Activated CD8-positive, alpha-beta T cell treated with anti-CD3 and anti-CD28 coated beads, Interleukin-2, amount 10 ng/mL, durations not matched to agents 7 days and 5 days (primary cell): ENCODE measurements around the gene GZMB. TPM values are rescaled to one million over a fixed set of nuclear protein-coding genes. Genes with fewer than 3 reads are reported as not detected.
A peak's percentile ranks its signal among the peaks of the same experiment; 100 is the strongest.
"Not testable (repeated sequence)": the region's sequence is repeated elsewhere in the genome, so short reads cannot be mapped to it uniquely, and the experiment has no call there.

Experiments
- ATAC-seq: fragments of 150-1000 bp; cut with Tn5 transposase; one replicate; pipeline ENCODE4 v1.10.0; 2021; ENCODE audit warnings: moderate library complexity
- CTCF ChIA-PET: fragments of 350-600 bp; sonication (Branson Sonifier 250); formaldehyde crosslinking; loops from one replicate; lab custom pipeline; 2021; ENCODE audit warnings: antibody characterized with exemption; lab: Charles Lee
- POLR2A ChIA-PET: fragments of 350-600 bp; sonication (Branson Sonifier 250); formaldehyde crosslinking; loops from one replicate; lab custom pipeline; 2021; ENCODE audit warnings: antibody characterized with exemption; lab: Charles Lee
- DNase-seq: peaks from one replicate; pipeline ENCODE4 v3.0.0-alpha.2; 2020
- H3K27ac Mint-ChIP-seq: one replicate; pipeline ENCODE4 v1.8.0; 2021; ENCODE audit warnings: mild to moderate bottlenecking, mixed read lengths
- H3K27me3 Mint-ChIP-seq: one replicate; pipeline ENCODE4 v1.8.0; 2021; ENCODE audit warnings: low read depth, mixed read lengths
- H3K36me3 Mint-ChIP-seq: one replicate; pipeline ENCODE4 v1.8.0; 2021; ENCODE audit warnings: low read depth, mixed read lengths
- H3K4me1 Mint-ChIP-seq: one replicate; pipeline ENCODE4 v1.8.0; 2021; ENCODE audit warnings: low read depth, mixed read lengths
- H3K4me3 Mint-ChIP-seq: one replicate; pipeline ENCODE4 v1.8.0; 2021; ENCODE audit warnings: mild to moderate bottlenecking, mixed read lengths
- H3K9me3 Mint-ChIP-seq: one replicate; pipeline ENCODE4 v1.8.0; 2022; ENCODE audit warnings: mixed read lengths; ENCODE audit not compliant: insufficient read depth
- total RNA-seq, 2 experiments: library from RNA; stranded (reverse); gene quantifications; one replicate each; pipeline ENCODE4 v1.2.3, GENCODE V29; 2021

The GZMB gene
- total RNA-seq, 2 experiments from 2014 or later: 354 to 368 TPM

DNA sequence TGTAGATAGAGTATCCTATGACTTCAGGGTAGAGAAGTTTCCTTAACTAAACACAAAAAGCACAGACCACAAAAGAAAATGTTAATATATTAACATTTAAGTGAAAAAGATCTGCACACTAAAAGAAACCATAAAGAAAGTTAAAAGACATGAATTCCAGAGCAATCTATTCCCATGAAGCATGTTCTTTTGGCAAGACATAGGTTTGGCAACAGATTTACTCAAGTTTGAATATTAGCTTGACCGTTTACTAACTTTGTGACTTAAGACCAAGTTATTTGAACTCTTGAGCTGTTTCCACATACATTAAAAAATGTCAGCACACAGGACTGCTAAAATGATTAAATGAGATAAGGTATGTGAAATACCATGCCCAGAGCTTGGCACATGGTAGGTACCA lies 35.7 kb upstream of the GZMB start:
- no peak for ATAC-seq
- H3K27me3 Mint-ChIP-seq: no peaks in the 10 kb centered on the region
- no peak overlapping the region for H3K27ac Mint-ChIP-seq
- no peak for DNase-seq
- no peak overlapping the region for H3K4me3 Mint-ChIP-seq
- peaks cover 30% of the 10 kb centered on the region for H3K36me3 Mint-ChIP-seq
- CTCF ChIA-PET: interaction anchor here (1.2 to 4.5 kb wide), 2 partner anchors 10 to 64 kb away, joined by 3 to 29 read pairs; no protein-coding TSS in a partner anchor
- H3K9me3 Mint-ChIP-seq: peaks cover 3% of the 10 kb centered on the region
- peaks cover 88% of the 10 kb centered on the region for H3K4me1 Mint-ChIP-seq
- POLR2A ChIA-PET: interaction anchor here (0.6 kb wide), 1 partner anchor 526 kb away, joined by 3 read pairs; no protein-coding TSS in a partner anchor

DNA sequence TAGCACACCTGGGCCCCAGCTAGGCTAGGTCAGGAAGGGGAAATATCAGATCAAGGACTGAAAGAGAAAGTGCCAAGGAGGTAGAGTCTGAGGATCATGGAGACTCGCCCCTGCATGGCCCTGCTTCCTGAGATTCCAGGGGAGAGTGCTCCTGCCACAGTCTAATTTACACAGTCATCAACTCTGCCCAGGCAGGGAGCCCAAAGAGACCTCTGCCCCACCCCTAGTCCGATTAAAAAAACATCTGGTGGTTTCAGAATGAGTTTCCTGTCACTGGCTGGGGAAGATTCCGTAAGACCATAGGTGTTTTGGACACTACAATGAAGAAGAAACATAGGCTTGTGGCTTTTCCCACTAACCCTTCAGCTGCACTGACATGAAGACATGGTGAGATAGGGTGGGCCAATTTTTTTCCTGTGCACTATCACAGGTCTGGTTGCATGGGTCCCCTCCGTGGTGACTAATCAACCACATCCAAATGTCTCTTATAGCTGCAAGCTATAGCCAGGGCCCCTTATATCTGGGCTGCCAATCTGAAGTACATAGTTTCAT lies 31.5 kb upstream of the GZMB start:
- Mint-ChIP-seq H3K4me3 (peak overlapping the region; percentile 54), H3K27me3 (no peaks in the 10 kb centered on the region), H3K9me3 (peaks cover 3% of the 10 kb centered on the region), H3K36me3 (peaks cover 27% of the 10 kb centered on the region), H3K4me1 (peaks cover 94% of the 10 kb centered on the region), H3K27ac (peak overlapping the region; percentile 94)
- ATAC-seq: peak; percentile 84
- CTCF ChIA-PET: interaction anchor here (0.9 to 5.8 kb wide), 7 partner anchors 9 to 60 kb away, joined by 3 to 45 read pairs (median 5); partner anchors contain the start of genes GZMB and GZMH
- peak; percentile 84 for DNase-seq
- POLR2A ChIA-PET: interaction anchor here (0.8 to 1.5 kb wide), 4 partner anchors 9 to 31 kb away, joined by 3 to 8 read pairs (median 5); partner anchors contain the start of gene GZMB

DNA sequence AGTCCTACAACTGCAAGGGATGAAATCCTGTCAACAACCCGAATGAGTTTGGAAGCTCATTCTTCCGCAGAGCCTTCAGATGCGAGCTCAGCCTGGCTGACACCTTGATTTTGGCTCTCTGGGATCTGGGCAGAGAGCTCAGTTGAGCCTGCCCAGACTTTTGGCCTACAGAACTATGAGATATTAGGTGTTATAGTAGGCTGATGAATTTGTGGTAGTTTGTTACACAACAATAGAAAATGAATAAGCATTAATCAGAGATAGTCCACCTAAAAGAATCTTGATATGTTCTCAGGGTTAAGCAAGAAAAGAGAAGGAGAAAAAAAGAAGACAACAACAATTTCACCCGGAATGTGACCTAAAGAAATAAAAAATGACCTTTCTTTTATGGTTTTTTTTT lies 30.4 kb upstream of the GZMB start:
- no peak overlapping the region for H3K4me3 Mint-ChIP-seq
- CTCF ChIA-PET: interaction anchor here (0.9 to 7.6 kb wide), 7 partner anchors 9 to 58 kb away, joined by 3 to 54 read pairs (median 12); partner anchors contain the start of gene GZMB
- peaks cover 3% of the 10 kb centered on the region for H3K9me3 Mint-ChIP-seq

DNA sequence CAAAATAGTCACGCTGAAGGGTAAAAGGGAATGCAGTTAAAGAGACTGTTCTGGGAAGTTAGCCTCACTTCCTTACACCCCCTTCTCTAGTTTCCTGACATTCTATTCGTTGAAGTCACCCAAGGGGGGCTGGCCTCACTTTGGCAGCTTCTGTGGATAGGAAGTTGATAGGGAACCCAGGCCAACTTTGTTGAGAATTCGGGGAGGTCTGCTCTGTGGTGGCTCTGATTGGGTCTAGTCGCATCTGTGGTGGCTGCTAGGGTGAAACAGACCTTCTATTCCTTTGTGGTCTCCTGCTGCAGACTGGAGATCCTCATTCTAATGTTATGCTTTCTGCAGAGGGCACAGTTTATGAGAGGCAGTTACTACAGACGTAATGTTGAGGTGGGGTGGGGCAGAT lies 28.8 kb upstream of the GZMB start:
- Mint-ChIP-seq H3K9me3 (peaks cover under 1% of the 10 kb centered on the region), H3K4me3 (peak overlapping the region; percentile 47), H3K4me1 (peaks cover 91% of the 10 kb centered on the region), H3K27ac (peak overlapping the region; percentile 94), H3K27me3 (no peaks in the 10 kb centered on the region), H3K36me3 (peaks cover 16% of the 10 kb centered on the region)
- ChIA-PET CTCF (interaction anchor here (1.1 to 7.6 kb wide), 7 partner anchors 10 to 57 kb away, joined by 4 to 54 read pairs (median 12); partner anchors contain the start of genes GZMB and GZMH), POLR2A (interaction anchor here (4.6 kb wide), 1 partner anchor 11 kb away, joined by 26 read pairs; no protein-coding TSS in a partner anchor)
- ATAC-seq (peak; percentile 19), DNase-seq (peak; percentile 59)

More for the DNA sequence above, 30.4 kb upstream of the GZMB start:
- DNase-seq (no peak), ATAC-seq (no peak)
- H3K36me3 Mint-ChIP-seq: peaks cover 27% of the 10 kb centered on the region
- peaks cover 92% of the 10 kb centered on the region for H3K4me1 Mint-ChIP-seq
- H3K27me3 Mint-ChIP-seq: no peaks in the 10 kb centered on the region
- POLR2A ChIA-PET: interaction anchor here (0.5 to 4.6 kb wide), 2 partner anchors 10 to 29 kb away, joined by 5 to 26 read pairs; no protein-coding TSS in a partner anchor
- peak overlapping the region; percentile 94 for H3K27ac Mint-ChIP-seq

DNA sequence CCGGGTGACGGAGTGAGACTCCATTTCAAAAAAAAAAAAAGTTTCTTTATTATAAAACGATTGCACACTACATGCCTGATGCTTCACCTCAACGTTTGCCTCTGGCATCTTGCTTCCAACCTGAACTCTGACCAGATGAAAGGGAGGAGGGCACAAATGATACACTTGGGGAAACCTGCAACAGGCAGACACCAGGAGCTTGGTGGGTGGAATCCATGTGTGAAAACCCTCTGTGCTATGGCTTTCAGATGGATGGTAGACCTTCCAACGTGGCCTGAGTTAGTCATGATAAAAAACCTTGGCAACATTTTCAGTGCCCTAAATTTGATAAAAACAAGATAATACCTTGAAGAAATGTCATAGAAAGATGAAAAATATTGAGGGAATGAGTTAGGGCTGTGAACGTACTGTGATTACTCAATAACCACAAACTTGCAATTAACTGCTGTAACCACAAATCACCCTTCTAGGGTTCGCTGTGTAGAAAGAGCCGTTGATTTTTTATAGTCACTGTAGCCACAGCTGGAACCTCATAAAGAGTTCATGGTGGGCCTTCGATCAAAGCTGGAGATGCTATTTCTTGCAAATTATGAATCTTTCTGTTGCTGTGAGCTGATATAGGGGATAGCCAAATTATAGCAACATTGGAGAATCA lies 26.1 kb upstream of the GZMB start:
- ChIA-PET CTCF (interaction anchor here (1.0 to 7.6 kb wide), 4 partner anchors 13 to 54 kb away, joined by 3 to 54 read pairs (median 24); no protein-coding TSS in a partner anchor), POLR2A (interaction anchor here (4.6 kb wide), 1 partner anchor 14 kb away, joined by 26 read pairs; no protein-coding TSS in a partner anchor)
- Mint-ChIP-seq H3K9me3 (no peaks in the 10 kb centered on the region), H3K4me3 (peak overlapping the region; percentile 6), H3K4me1 (peaks cover 64% of the 10 kb centered on the region), H3K36me3 (peaks cover 10% of the 10 kb centered on the region), H3K27me3 (no peaks in the 10 kb centered on the region), H3K27ac (peak overlapping the region; percentile 41)
- ATAC-seq: peak; percentile 41
- DNase-seq: no peak

DNA sequence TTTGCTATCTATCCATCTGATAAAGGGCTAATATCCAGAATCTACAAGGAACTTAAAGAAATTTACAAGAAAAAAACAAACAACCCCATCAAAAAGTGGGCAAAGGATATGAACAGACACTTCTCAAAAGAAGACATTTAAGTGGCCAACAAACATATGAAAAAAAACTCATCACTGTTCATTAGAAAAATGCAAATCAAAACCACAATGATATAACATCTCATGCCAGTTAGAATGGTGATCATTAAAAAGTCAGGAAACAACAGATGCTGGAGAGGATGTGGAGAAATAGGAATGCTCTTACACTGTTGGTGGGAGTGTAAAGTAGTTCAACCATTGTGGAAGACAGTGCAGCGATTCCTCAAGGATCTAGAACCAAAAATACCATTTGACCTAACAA lies 14.4 kb upstream of the GZMB start:
- H3K27me3 Mint-ChIP-seq, DNase-seq, ATAC-seq, H3K4me3 Mint-ChIP-seq, POLR2A ChIA-PET, H3K27ac Mint-ChIP-seq: not testable (repeated sequence)
- peaks cover 40% of the 10 kb centered on the region for H3K4me1 Mint-ChIP-seq
- CTCF ChIA-PET: interaction anchor here (1.0 kb wide), 1 partner anchor 12 kb away, joined by 3 read pairs; no protein-coding TSS in a partner anchor
- peaks cover 29% of the 10 kb centered on the region for H3K9me3 Mint-ChIP-seq
- peaks cover 37% of the 10 kb centered on the region for H3K36me3 Mint-ChIP-seq

DNA sequence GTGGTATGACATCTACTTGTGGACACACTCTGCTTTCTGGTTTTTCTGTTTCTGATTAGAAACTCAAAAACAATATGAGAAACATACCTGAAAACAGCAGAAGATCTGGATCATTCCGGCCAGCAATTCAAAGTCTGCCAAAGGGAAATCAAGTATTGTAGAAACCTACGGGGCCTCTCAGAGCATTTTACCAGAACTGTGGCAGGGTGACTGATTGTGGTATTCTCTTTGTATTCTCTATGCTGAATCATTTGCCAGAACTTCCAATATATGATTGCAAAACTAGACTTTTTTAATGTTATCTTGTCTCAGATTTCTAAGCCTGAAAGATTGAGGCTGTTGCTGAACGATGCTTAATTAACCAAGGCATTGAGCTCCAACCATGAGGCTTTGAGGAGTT lies 5.9 kb upstream of the GZMB start:
- ChIA-PET POLR2A (no interaction called here), CTCF (interaction anchor here (1.2 kb wide), 1 partner anchor 23 kb away, joined by 4 read pairs; no protein-coding TSS in a partner anchor)
- DNase-seq (no peak), ATAC-seq (no peak)
- H3K27ac Mint-ChIP-seq: no peak overlapping the region
- H3K36me3 Mint-ChIP-seq: peaks cover 17% of the 10 kb centered on the region
- no peak overlapping the region for H3K4me3 Mint-ChIP-seq
- no peaks in the 10 kb centered on the region for H3K27me3 Mint-ChIP-seq
- no peaks in the 10 kb centered on the region for H3K9me3 Mint-ChIP-seq
- H3K4me1 Mint-ChIP-seq: peaks cover 46% of the 10 kb centered on the region

DNA sequence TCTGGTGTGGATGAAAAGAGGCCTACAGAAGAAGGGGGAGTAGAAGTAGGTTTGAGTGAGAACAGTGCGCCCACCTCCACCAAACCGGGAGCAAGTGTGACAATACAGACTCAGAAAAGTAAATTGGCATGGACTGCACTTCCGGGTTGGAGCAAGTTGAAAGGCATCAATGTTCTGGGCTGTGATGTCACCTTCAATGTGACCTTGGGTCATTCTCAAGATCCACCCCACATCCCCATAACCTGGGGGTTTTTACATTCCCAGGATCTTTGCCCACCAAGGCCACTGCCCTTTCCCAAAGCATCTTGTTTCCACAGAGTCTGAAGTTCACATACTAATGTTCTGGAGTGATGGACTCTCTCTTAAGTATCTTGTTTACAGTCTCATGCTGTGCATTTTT lies 5.3 kb upstream of the GZMB start:
- CTCF ChIA-PET: no interaction called here
- Mint-ChIP-seq H3K27me3 (no peaks in the 10 kb centered on the region), H3K27ac (no peak overlapping the region), H3K9me3 (no peaks in the 10 kb centered on the region), H3K4me3 (no peak overlapping the region), H3K4me1 (peaks cover 47% of the 10 kb centered on the region), H3K36me3 (peaks cover 19% of the 10 kb centered on the region)
- POLR2A ChIA-PET: no interaction called here
- ATAC-seq (no peak), DNase-seq (no peak)

DNA sequence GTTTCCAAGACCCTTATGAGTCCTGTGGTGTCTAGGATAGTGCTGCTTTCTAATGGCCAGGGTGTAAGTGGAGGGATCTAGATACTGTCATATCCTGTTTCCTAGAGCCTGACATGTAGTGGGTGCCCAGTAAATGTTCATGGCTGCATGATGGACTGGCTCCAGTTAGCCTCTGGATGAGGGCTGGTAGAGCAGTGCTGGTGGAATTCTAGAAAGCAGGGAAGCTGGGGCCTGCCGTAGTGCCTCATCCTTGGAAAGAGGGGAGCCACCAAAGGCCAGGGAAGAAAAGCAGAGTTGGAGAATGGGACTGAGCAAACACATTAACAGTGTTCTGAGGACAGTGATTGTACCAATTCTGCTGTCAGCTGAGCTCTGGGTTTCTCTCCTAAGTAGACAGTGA lies 637 bp downstream of the GZMB start:
- peaks cover 72% of the 10 kb centered on the region for H3K4me1 Mint-ChIP-seq
- no peaks in the 10 kb centered on the region for H3K27me3 Mint-ChIP-seq
- ATAC-seq (peak; percentile 5), DNase-seq (no peak)
- peak overlapping the region; percentile 93 for H3K4me3 Mint-ChIP-seq
- ChIA-PET CTCF (interaction anchor here (1.0 to 7.6 kb wide), 17 partner anchors 17 to 83 kb away, joined by 3 to 82 read pairs (median 6); partner anchors contain the start of gene GZMH), POLR2A (interaction anchor here (1.0 to 3.2 kb wide), 9 partner anchors 9 to 60 kb away, joined by 3 to 31 read pairs (median 4); partner anchors contain the start of gene GZMH)
- H3K36me3 Mint-ChIP-seq: peaks cover 64% of the 10 kb centered on the region
- peak overlapping the region; percentile 98 for H3K27ac Mint-ChIP-seq
- no peaks in the 10 kb centered on the region for H3K9me3 Mint-ChIP-seq

DNA sequence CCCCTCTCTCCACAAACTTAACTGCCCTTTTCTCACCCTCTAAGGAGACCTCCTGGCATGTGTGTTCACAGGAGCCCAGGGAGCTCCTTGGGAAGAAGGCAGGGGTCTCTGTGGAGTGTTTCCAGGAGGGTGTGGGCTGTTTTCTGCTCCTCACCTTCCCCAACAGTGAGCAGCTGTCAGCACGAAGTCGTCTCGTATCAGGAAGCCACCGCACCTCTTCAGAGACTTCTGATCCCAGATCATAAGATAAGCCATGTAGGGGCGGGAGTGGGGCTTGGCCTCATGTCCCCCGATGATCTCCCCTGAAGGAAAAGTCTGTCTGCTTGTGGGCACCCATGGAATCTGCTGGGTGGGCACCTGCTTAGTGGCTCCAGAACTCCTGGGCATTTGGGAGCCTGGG lies 1.2 kb downstream of the GZMB start:
- Mint-ChIP-seq H3K4me3 (peak overlapping the region; percentile 93), H3K27ac (peak overlapping the region; percentile 98), H3K4me1 (peaks cover 78% of the 10 kb centered on the region), H3K27me3 (no peaks in the 10 kb centered on the region), H3K36me3 (peaks cover 67% of the 10 kb centered on the region), H3K9me3 (no peaks in the 10 kb centered on the region)
- no peak for ATAC-seq
- no peak for DNase-seq
- CTCF ChIA-PET: interaction anchor here (3.3 to 7.6 kb wide), 5 partner anchors 19 to 46 kb away, joined by 15 to 82 read pairs (median 35); partner anchors contain the start of gene GZMH
- POLR2A ChIA-PET: interaction anchor here (2.3 to 3.2 kb wide), 3 partner anchors 24 to 41 kb away, joined by 7 to 31 read pairs (median 20); partner anchors contain the start of gene GZMH

DNA sequence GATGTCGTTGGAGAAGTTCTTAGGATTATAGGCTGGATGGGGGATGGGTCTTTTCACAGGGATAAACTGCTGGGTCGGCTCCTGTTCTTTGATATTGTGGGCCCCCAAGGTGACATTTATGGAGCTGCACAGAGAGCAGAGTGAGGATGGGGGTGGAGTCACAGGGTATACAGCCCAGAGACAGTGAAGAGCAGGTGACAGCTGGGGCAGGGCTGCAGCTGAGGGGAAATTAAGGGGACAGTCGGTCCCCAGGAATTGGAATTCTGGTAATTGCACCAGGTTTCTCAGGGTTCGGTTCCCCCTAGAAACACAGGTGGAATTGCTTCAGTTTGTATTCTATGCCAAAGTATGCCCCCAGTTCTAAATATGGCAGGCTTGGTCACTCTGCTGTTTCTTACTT lies 1.7 kb downstream of the GZMB start:
- no peak for ATAC-seq
- peaks cover 68% of the 10 kb centered on the region for H3K36me3 Mint-ChIP-seq
- no peak for DNase-seq
- ChIA-PET CTCF (interaction anchor here (3.3 to 7.6 kb wide), 5 partner anchors 19 to 47 kb away, joined by 15 to 82 read pairs (median 35); partner anchors contain the start of gene GZMH), POLR2A (interaction anchor here (2.7 to 3.2 kb wide), 2 partner anchors 23 to 42 kb away, joined by 20 to 31 read pairs; partner anchors contain the start of gene GZMH)
- H3K4me1 Mint-ChIP-seq: peaks cover 79% of the 10 kb centered on the region
- H3K4me3 Mint-ChIP-seq: peak overlapping the region; percentile 93
- H3K9me3 Mint-ChIP-seq: no peaks in the 10 kb centered on the region
- H3K27me3 Mint-ChIP-seq: no peaks in the 10 kb centered on the region
- H3K27ac Mint-ChIP-seq: peak overlapping the region; percentile 98
